Measurements from ENCODE around the gene AP5Z1.

DNA sequence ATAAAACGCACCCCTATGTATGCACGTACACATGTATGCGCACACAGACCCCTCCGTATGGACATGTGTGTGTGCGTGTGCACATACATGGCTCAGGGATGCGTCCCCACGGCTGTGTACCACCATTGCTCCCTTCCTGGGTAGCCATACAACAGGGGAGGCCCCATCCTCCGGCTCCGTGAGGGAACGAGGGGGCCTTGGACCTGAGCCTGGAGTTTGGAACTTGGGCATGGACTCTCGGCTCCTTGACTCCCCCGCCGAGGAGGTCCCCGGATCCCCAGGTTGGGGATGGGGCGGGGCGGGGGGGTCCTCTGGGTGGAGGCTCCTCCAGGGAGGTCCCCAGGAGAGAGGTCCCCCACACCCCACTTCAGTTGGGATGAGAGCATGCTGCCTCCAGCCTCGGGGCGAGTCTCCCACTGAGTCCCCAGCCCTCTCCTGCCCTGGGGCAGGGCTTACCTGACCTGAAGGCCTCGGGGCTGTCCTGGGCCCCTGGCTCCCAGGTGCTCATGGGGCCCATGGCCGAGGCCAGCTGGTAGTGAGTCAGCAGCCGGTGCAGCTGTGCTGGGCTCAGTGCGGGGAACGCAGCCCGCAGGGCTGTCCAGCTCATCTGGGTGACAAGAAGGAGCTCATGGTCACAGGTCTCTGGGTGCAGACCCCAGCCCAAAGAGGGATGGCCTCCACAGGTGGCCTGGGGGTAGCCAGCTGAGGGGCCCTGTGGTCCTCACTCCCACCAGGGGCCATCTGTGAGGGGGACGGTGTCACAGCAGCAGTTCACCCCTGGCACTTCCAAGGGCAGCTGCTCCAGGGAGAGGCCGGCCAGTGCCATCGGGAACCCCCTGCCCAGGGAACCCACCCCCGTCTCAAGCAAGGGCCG is 29.9 kb downstream of the AP5Z1 start:
- TF ChIP-seq, protein P1, sequence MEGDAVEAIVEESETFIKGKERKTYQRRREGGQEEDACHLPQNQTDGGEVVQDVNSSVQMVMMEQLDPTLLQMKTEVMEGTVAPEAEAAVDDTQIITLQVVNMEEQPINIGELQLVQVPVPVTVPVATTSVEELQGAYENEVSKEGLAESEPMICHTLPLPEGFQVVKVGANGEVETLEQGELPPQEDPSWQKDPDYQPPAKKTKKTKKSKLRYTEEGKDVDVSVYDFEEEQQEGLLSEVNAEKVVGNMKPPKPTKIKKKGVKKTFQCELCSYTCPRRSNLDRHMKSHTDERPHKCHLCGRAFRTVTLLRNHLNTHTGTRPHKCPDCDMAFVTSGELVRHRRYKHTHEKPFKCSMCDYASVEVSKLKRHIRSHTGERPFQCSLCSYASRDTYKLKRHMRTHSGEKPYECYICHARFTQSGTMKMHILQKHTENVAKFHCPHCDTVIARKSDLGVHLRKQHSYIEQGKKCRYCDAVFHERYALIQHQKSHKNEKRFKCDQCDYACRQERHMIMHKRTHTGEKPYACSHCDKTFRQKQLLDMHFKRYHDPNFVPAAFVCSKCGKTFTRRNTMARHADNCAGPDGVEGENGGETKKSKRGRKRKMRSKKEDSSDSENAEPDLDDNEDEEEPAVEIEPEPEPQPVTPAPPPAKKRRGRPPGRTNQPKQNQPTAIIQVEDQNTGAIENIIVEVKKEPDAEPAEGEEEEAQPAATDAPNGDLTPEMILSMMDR (IDR thresholded peaks at IDR 0.05) = no peak
- TF ChIP-seq POLR2A (IDR thresholded peaks at IDR 0.05) (no peak), POLR2AphosphoS5 (IDR thresholded peaks at IDR 0.05) (no peak), EP300 (IDR thresholded peaks at IDR 0.05) (no peak)

Data from suprapubic skin (tissue), 4 donors.